ENCODE results near the gene UCN2.

GRCh38 chr3:48567500-48567899, 3.9 kb upstream of the UCN2 start:
- TF ChIP-seq CTCF (IDR thresholded peaks at IDR 0.05) (no peak), POLR2A (IDR thresholded peaks at IDR 0.05) (no peak)

Measured in tibial nerve (tissue), 3 donors.